Neural cell (in vitro differentiated cells): Measurements from ENCODE around the gene TTC39C. TPM values are rescaled to one million over a fixed set of nuclear protein-coding genes. Genes with fewer than 3 reads are reported as not detected.

ENCODE experiments used
- H2AFZ ChIP-seq: fragments of 200-600, 300-800 bp; sonication (generic), shearing (Covaris generic); 2 replicates; pipeline ENCODE4 v1.6.0; 2014; ENCODE audit warnings: low read depth, mild to moderate bottlenecking, antibody characterized with exemption, low read length, moderate library complexity
- H3F3A ChIP-seq: fragments of 200-600 bp; shearing (Covaris generic); 2 replicates; pipeline ENCODE4 v1.6.1; 2016; ENCODE audit warnings: mild to moderate bottlenecking, moderate library complexity, mixed read lengths, antibody characterized with exemption, low read length; ENCODE audit not compliant: insufficient read depth, poor library complexity, severe bottlenecking
- H3K27ac ChIP-seq: fragments of 200-600, 300-800 bp; sonication (generic), shearing (Covaris generic); 2 replicates; pipeline ENCODE4 v1.5.1; 2014; ENCODE audit warnings: mild to moderate bottlenecking, low read length, moderate library complexity
- H3K27me3 ChIP-seq: fragments of 300-800, 200-600 bp; sonication (generic), shearing (Covaris generic); 2 replicates; pipeline ENCODE4 v1.6.0; 2014; ENCODE audit warnings: mild to moderate bottlenecking, low read depth, low read length, moderate library complexity; ENCODE audit not compliant: insufficient read depth
- H3K36me3 ChIP-seq: fragments of 300-800, 200-600 bp; sonication (generic), shearing (Covaris generic); 2 replicates; pipeline ENCODE4 v1.5.1; 2014; ENCODE audit warnings: mild to moderate bottlenecking, antibody characterized with exemption, low read length, moderate library complexity; ENCODE audit not compliant: insufficient read depth
- H3K4me2 ChIP-seq: fragments of 300-800, 200-600 bp; sonication (generic), shearing (Covaris generic); 2 replicates; pipeline ENCODE4 v1.6.0; 2014; ENCODE audit warnings: mild to moderate bottlenecking, low read length
- H3K4me3 ChIP-seq: fragments of 300-800, 200-600 bp; sonication (generic), shearing (Covaris generic); 2 replicates; pipeline ENCODE4 v1.5.1; 2014; ENCODE audit warnings: mild to moderate bottlenecking, low read length, moderate library complexity
- H3K79me2 ChIP-seq: fragments of 200-600 bp; shearing (Covaris generic); replicated peaks from 2 replicates; pipeline ENCODE4 v1.6.0; 2014; ENCODE audit warnings: mild to moderate bottlenecking, low read length, moderate library complexity; ENCODE audit not compliant: insufficient read depth
- H3K9ac ChIP-seq: fragments of 300-800, 200-600 bp; sonication (generic), shearing (Covaris generic); 2 replicates; pipeline ENCODE4 v1.6.1; 2016; ENCODE audit warnings: mild to moderate bottlenecking, low read length, mixed read lengths
- H3K9me2 ChIP-seq: fragments of 200-600 bp; shearing (Covaris generic); 2 replicates; pipeline ENCODE4 v1.6.1; 2016; ENCODE audit warnings: mild to moderate bottlenecking, low read length, mixed read lengths; ENCODE audit not compliant: insufficient read depth
- H3K9me3 ChIP-seq: fragments of 200-600, 300-800 bp; sonication (generic), shearing (Covaris generic); 2 replicates; pipeline ENCODE4 v1.6.1; 2016; ENCODE audit warnings: mild to moderate bottlenecking, mixed run types, low read length, moderate library complexity, mixed read lengths
- H4K20me1 ChIP-seq: fragments of 200-600 bp; shearing (Covaris generic); 2 replicates; pipeline ENCODE4 v1.6.1; 2016; ENCODE audit warnings: mild to moderate bottlenecking, mixed run types; ENCODE audit not compliant: insufficient read depth
- EP300 ChIP-seq: fragments of 450-650 bp; conservative IDR thresholded peaks from 2 replicates; pipeline ENCODE4 v1.6.1; 2014; ENCODE audit warnings: antibody characterized with exemption, mild to moderate bottlenecking, moderate library complexity; ENCODE audit not compliant: poor library complexity, severe bottlenecking
- EZH2 ChIP-seq: fragments of 200-600, 300-800 bp; shearing (Covaris generic), sonication (generic); IDR thresholded peaks from 2 replicates; pipeline ENCODE4 v1.6.1; 2014; ENCODE audit warnings: antibody characterized with exemption, low read length, borderline replicate concordance, mild to moderate bottlenecking; ENCODE audit not compliant: insufficient read depth, poor library complexity, severe bottlenecking
- MXI1 ChIP-seq: fragments of 450-650 bp; conservative IDR thresholded peaks from 2 replicates; pipeline ENCODE4 v1.6.1; 2014; ENCODE audit warnings: antibody characterized with exemption, mild to moderate bottlenecking; ENCODE audit not compliant: poor library complexity, severe bottlenecking
- POLR2AphosphoS5 ChIP-seq: IDR thresholded peaks from 2 replicates; pipeline ENCODE4 v1.6.1; 2012
- RAD21 ChIP-seq: fragments of 450-650 bp; conservative IDR thresholded peaks from 2 replicates; pipeline ENCODE4 v1.6.1; 2014; ENCODE audit warnings: antibody characterized with exemption, mild to moderate bottlenecking, moderate library complexity
- SMC3 ChIP-seq: fragments of 450-650 bp; conservative IDR thresholded peaks from 2 replicates; pipeline ENCODE4 v1.6.1; 2014; ENCODE audit warnings: antibody characterized with exemption, mild to moderate bottlenecking, moderate library complexity; ENCODE audit not compliant: poor library complexity
- TAF1 ChIP-seq: IDR thresholded peaks from 2 replicates; pipeline ENCODE4 v1.6.1; 2012; ENCODE audit warnings: low read depth
- polyA plus RNA-seq: library from polyadenylated mRNA; depleted of rRNA; stranded (reverse); fragments of >200 nt; gene quantifications from 2 replicates; pipeline ENCODE4 v1.2.3, GENCODE V29; 2014
- TF ChIP-seq, protein P1 (sequence below): fragments of 450-650 bp; IDR thresholded peaks from 2 replicates; pipeline ENCODE4 v1.5.1; 2014; ENCODE audit warnings: antibody characterized with exemption, mild to moderate bottlenecking, moderate library complexity; ENCODE audit not compliant: poor library complexity, severe bottlenecking
- TF ChIP-seq, protein P2 (sequence below): IDR thresholded peaks from 2 replicates; pipeline ENCODE4 v1.6.1; 2012; ENCODE audit warnings: borderline replicate concordance

Gene TTC39C
- polyA plus RNA-seq, 1 donor from 2014 or later: 19.9 TPM

DNA sequence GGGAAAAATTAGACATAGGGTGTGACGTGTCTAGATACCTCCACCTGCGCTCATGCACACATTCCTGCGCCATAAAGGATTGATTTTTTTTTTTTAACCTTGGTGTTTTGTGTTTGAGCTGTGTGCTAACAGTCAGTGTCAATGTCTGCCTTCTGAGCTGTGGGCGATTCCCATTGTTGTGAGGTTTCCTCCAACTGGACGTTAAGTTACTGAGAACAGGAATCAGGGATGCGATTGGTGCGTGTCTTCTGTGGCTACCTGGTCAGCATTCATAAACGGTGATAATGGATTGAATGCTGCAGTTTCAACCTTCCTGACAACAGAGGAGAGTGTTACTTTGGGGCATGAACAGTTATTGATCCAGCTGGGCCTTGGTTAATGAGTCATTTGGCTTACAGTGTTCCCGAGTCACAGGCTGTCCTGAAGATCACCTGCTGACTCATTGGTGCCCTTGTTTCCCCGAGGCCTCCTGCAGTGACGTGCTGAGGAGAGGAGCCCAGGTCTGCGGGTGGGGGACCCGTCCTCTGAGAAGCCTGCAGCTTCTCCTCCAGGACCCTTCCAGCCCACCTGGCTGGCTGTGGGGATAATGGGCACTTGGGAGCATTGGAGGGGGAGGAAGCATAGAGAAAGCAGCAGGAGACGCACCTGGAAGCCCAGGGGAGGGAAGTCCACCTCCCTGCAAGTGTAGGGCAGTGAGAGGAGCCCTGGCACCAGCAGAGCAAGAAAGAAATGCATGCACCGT lies 98.5 kb downstream of the TTC39C start:
- no peak overlapping the region for H3K4me3 ChIP-seq
- no peaks in the 10 kb centered on the region for H3F3A ChIP-seq
- no peak overlapping the region for H3K9ac ChIP-seq
- H3K9me3 ChIP-seq: no peaks in the 10 kb centered on the region
- H4K20me1 ChIP-seq: no peaks in the 10 kb centered on the region
- no peaks in the 10 kb centered on the region for H3K79me2 ChIP-seq
- no peak overlapping the region for H3K27ac ChIP-seq
- H3K36me3 ChIP-seq: no peaks in the 10 kb centered on the region
- TF ChIP-seq SMC3: no peak
- no peak for TF ChIP-seq EP300
- no peak for TF ChIP-seq POLR2AphosphoS5
- TF ChIP-seq, protein P1, sequence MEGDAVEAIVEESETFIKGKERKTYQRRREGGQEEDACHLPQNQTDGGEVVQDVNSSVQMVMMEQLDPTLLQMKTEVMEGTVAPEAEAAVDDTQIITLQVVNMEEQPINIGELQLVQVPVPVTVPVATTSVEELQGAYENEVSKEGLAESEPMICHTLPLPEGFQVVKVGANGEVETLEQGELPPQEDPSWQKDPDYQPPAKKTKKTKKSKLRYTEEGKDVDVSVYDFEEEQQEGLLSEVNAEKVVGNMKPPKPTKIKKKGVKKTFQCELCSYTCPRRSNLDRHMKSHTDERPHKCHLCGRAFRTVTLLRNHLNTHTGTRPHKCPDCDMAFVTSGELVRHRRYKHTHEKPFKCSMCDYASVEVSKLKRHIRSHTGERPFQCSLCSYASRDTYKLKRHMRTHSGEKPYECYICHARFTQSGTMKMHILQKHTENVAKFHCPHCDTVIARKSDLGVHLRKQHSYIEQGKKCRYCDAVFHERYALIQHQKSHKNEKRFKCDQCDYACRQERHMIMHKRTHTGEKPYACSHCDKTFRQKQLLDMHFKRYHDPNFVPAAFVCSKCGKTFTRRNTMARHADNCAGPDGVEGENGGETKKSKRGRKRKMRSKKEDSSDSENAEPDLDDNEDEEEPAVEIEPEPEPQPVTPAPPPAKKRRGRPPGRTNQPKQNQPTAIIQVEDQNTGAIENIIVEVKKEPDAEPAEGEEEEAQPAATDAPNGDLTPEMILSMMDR: no peak
- TF ChIP-seq RAD21: no peak
- TF ChIP-seq, protein P2, sequence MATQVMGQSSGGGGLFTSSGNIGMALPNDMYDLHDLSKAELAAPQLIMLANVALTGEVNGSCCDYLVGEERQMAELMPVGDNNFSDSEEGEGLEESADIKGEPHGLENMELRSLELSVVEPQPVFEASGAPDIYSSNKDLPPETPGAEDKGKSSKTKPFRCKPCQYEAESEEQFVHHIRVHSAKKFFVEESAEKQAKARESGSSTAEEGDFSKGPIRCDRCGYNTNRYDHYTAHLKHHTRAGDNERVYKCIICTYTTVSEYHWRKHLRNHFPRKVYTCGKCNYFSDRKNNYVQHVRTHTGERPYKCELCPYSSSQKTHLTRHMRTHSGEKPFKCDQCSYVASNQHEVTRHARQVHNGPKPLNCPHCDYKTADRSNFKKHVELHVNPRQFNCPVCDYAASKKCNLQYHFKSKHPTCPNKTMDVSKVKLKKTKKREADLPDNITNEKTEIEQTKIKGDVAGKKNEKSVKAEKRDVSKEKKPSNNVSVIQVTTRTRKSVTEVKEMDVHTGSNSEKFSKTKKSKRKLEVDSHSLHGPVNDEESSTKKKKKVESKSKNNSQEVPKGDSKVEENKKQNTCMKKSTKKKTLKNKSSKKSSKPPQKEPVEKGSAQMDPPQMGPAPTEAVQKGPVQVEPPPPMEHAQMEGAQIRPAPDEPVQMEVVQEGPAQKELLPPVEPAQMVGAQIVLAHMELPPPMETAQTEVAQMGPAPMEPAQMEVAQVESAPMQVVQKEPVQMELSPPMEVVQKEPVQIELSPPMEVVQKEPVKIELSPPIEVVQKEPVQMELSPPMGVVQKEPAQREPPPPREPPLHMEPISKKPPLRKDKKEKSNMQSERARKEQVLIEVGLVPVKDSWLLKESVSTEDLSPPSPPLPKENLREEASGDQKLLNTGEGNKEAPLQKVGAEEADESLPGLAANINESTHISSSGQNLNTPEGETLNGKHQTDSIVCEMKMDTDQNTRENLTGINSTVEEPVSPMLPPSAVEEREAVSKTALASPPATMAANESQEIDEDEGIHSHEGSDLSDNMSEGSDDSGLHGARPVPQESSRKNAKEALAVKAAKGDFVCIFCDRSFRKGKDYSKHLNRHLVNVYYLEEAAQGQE: no peak
- TF ChIP-seq TAF1: no peak
- no peak for TF ChIP-seq EZH2
- no peak for TF ChIP-seq MXI1
- no peaks in the 10 kb centered on the region for H3K9me2 ChIP-seq
- H3K4me2 ChIP-seq: no peak overlapping the region
- no peak overlapping the region for H2AFZ ChIP-seq
- H3K27me3 ChIP-seq: no peaks in the 10 kb centered on the region

DNA sequence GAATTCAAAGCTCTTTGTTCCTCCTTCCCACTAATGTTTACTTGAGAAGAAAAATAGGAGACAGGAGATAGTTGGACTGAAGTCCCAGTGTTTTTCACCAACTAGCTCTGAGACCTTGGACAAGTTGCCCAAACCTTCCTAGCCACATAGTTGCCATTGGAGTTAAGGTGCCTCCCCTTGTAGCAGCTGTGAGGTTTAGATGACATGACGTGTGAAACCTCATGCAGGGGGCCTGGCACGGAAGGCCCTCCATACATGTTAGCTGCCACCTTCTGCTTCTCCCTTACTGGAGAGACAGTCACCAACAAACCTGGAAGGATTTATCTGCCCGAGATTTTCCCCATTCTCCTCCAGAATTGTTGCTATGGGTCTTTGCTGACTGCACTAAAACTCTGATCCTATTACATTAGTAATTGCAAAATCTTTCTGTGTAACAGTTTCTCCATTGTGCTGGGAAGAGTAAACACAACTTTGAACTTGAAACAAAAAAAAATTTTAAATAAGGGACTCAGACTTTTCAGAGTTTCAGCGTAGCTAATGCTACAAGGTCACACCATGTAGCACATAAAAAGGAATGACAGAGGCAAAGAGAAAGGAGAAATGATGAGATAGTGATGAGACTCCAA lies 100.5 kb downstream of the TTC39C start:
- H3K36me3 ChIP-seq: no peaks in the 10 kb centered on the region
- no peak overlapping the region for H3K4me2 ChIP-seq
- no peaks in the 10 kb centered on the region for H3K9me2 ChIP-seq
- no peaks in the 10 kb centered on the region for H3K79me2 ChIP-seq
- H3K9ac ChIP-seq: no peak overlapping the region
- H3K9me3 ChIP-seq: no peaks in the 10 kb centered on the region
- TF ChIP-seq MXI1: no peak
- TF ChIP-seq POLR2AphosphoS5: no peak
- TF ChIP-seq SMC3: no peak
- TF ChIP-seq EZH2: no peak
- TF ChIP-seq RAD21: no peak
- TF ChIP-seq EP300: no peak
- TF ChIP-seq, protein P2: no peak
- TF ChIP-seq TAF1: no peak
- TF ChIP-seq, protein P1: no peak
- no peaks in the 10 kb centered on the region for H3F3A ChIP-seq
- no peak overlapping the region for H2AFZ ChIP-seq
- no peaks in the 10 kb centered on the region for H4K20me1 ChIP-seq
- no peak overlapping the region for H3K27ac ChIP-seq
- no peak overlapping the region for H3K4me3 ChIP-seq
- H3K27me3 ChIP-seq: no peaks in the 10 kb centered on the region
